A549 (cell line): ENCODE data around the gene MRPL57. TPM values are rescaled to one million over a fixed set of nuclear protein-coding genes. Genes with fewer than 3 reads are reported as not detected.

ENCODE experiments used
- ATAC-seq, 2 experiments: fragments of 200-7000 bp in 1 of 2; fragments of >200 bp in 1 of 2; cut with Nextera tagmentation in 1 of 2; cut with Tn5 transposase in 1 of 2; 3 replicates each; pipeline versions ENCODE4 v1.8.0 to v1.9.1; 2018 to 2020; ENCODE audit warnings: mild to moderate bottlenecking in 1 of 2, moderate library complexity in 1 of 2
- CTCF ChIA-PET: fragments of 300-600 bp; sonication (Branson Sonifier 250); formaldehyde crosslinking; extraction: SDS; loops from one replicate; lab custom pipeline; 2021; ENCODE audit warnings: antibody characterized with exemption, inconsistent platforms; lab: Yijun Ruan, JAX
- POLR2A ChIA-PET: fragments of 350-600 bp; formaldehyde crosslinking; extraction: SDS; loops from one replicate; lab custom pipeline; 2021; ENCODE audit warnings: antibody characterized with exemption, inconsistent platforms; lab: Yijun Ruan, JAX
- DNase-seq, 2 experiments: peaks; one replicate each; pipeline versions ENCODE4 v3.0.0 to v3.0.0-alpha.2; 2011 to 2016; ENCODE audit warnings: low read depth in 1 of 2, low spot score in 1 of 2
- FAIRE-seq: peaks from 2 replicates; lab custom pipeline; 2011; peaks lifted over from hg19 to GRCh38; lab: Jason Lieb, UNC
- H3K27ac ChIP-seq, 2 experiments: fragments of >200 bp; sonication (Bioruptor Twin); formaldehyde crosslinking; 3 replicates each; pipeline ENCODE4 v1.5.1; 2016 to 2017
- H3K4me1 ChIP-seq: fragments of >200 bp; sonication (Bioruptor Twin); formaldehyde crosslinking; 3 replicates; pipeline ENCODE4 v1.6.1; 2016
- H3K4me2 ChIP-seq: fragments of >200 bp; sonication (Bioruptor Twin); formaldehyde crosslinking; 3 replicates; pipeline ENCODE4 v1.6.1; 2016
- H3K4me3 ChIP-seq: fragments of >200 bp; sonication (Bioruptor Twin); formaldehyde crosslinking; 3 replicates; pipeline ENCODE4 v1.5.1; 2016
- H3K9me3 ChIP-seq: fragments of >200 bp; sonication (Bioruptor Twin); formaldehyde crosslinking; 3 replicates; pipeline ENCODE4 v1.6.1; 2016
- ATOH8 ChIP-seq: fragments of 250-450 bp; sonication (Bioruptor Pico); IDR thresholded peaks from 2 replicates; pipeline ENCODE4 v1.5.0; 2020; ENCODE audit warnings: low read depth, mild to moderate bottlenecking, moderate library complexity
- CEBPB ChIP-seq, 2 experiments: fragments of >200 bp in 1 of 2; sonication (Bioruptor Twin) in 1 of 2; formaldehyde crosslinking in 1 of 2; IDR thresholded peaks; 2 replicates each; pipeline ENCODE4 v1.6.1; 2012 to 2016
- ELK1 ChIP-seq: fragments of 150-350 bp; IDR thresholded peaks from 2 replicates; pipeline ENCODE4 v1.6.1; 2014; ENCODE audit warnings: low read depth, mild to moderate bottlenecking, low read length
- HDAC2 ChIP-seq: fragments of 200-600 bp; sonication (generic); IDR thresholded peaks from 2 replicates; pipeline ENCODE4 v1.6.1; 2016
- HEYL ChIP-seq: fragments of 250-450 bp; sonication (Bioruptor Pico); IDR thresholded peaks from 2 replicates; pipeline ENCODE4 v1.8.0; 2021; ENCODE audit warnings: mild to moderate bottlenecking, moderate library complexity
- HOXB5 ChIP-seq: fragments of 250-450 bp; sonication (Bioruptor Pico); IDR thresholded peaks from 2 replicates; pipeline ENCODE4 v1.5.0; 2020; ENCODE audit warnings: mild to moderate bottlenecking, moderate library complexity
- KDM1A ChIP-seq: fragments of 200-600 bp; sonication (generic); IDR thresholded peaks from 2 replicates; pipeline ENCODE4 v1.6.1; 2016; ENCODE audit warnings: low read depth, mild to moderate bottlenecking
- MAFK ChIP-seq: fragments of 450-650 bp; IDR thresholded peaks from 2 replicates; pipeline ENCODE4 v1.6.1; 2014; ENCODE audit not compliant: partially characterized antibody
- MAZ ChIP-seq: fragments of 150-350 bp; IDR thresholded peaks from 2 replicates; pipeline ENCODE4 v1.6.1; 2014; ENCODE audit warnings: antibody characterized with exemption, low read depth, low read length, borderline replicate concordance
- NFE2L2 ChIP-seq: fragments of 150-350 bp; conservative IDR thresholded peaks from 2 replicates; pipeline ENCODE4 v1.6.1; 2014; ENCODE audit warnings: low read length
- PBX3 ChIP-seq: IDR thresholded peaks from 2 replicates; pipeline ENCODE4 v1.6.1; 2012
- PHF8 ChIP-seq: fragments of 200-600 bp; sonication (generic); IDR thresholded peaks from 2 replicates; pipeline ENCODE4 v1.6.1; 2016; ENCODE audit warnings: low read depth, mild to moderate bottlenecking, antibody characterized with exemption, moderate library complexity, borderline replicate concordance
- POLR2AphosphoS2 ChIP-seq: conservative IDR thresholded peaks from 2 replicates; pipeline ENCODE4 v1.6.1; 2012; ENCODE audit warnings: low read length, improper control_type of control experiment, inconsistent platforms
- RARB ChIP-seq: fragments of 250-450 bp; sonication (Bioruptor Pico); IDR thresholded peaks from 2 replicates; pipeline ENCODE4 v1.8.0; 2021; ENCODE audit warnings: mild to moderate bottlenecking, moderate library complexity
- WGBS: methylation state at CpG from one replicate; pipeline ENCODE4 v1.1.6; 2017; ENCODE audit errors: missing lambda C conversion rate; 5-methylcytosine and 5-hydroxymethylcytosine counted together
- polyA plus RNA-seq, 4 experiments: library from polyadenylated mRNA; depleted of rRNA in 3 of 4; stranded (reverse); fragments of >200 nt; fragmentation: RNase III in 1 of 4; extraction: RNeasy Plus Mini Kit Qiagen cat#74134 plus additional on column Dnase treatment in 1 of 4; gene quantifications; 2 replicates in 3 of 4; 3 replicates in 1 of 4; pipeline ENCODE4 v1.2.3, GENCODE V29; 2011 to 2017
- TF ChIP-seq, protein P1 (sequence below): fragments of >200 bp; sonication (Bioruptor Twin); formaldehyde crosslinking; IDR thresholded peaks from 3 replicates; pipeline ENCODE4 v1.6.1; 2016
- TF ChIP-seq, protein P2 (sequence below): fragments of 450-650 bp; IDR thresholded peaks from 2 replicates; pipeline ENCODE4 v1.6.1; 2014; ENCODE audit warnings: antibody characterized with exemption
- TF ChIP-seq, protein P3 (sequence below): fragments of 250-450 bp; sonication (Bioruptor Pico); IDR thresholded peaks from 2 replicates; pipeline ENCODE4 v1.5.0; 2021; ENCODE audit warnings: mild to moderate bottlenecking, moderate library complexity, borderline replicate concordance
- TF ChIP-seq, protein P4 (sequence below): fragments of 200-600 bp; sonication (generic); IDR thresholded peaks from 2 replicates; pipeline ENCODE4 v1.6.1; 2016; ENCODE audit warnings: antibody characterized with exemption, mild to moderate bottlenecking, moderate library complexity

MRPL57 gene
- polyA plus RNA-seq, 2 of the 4 experiments (the other 2 are of a cell fraction), result 21.3 to 23.0 TPM

DNA sequence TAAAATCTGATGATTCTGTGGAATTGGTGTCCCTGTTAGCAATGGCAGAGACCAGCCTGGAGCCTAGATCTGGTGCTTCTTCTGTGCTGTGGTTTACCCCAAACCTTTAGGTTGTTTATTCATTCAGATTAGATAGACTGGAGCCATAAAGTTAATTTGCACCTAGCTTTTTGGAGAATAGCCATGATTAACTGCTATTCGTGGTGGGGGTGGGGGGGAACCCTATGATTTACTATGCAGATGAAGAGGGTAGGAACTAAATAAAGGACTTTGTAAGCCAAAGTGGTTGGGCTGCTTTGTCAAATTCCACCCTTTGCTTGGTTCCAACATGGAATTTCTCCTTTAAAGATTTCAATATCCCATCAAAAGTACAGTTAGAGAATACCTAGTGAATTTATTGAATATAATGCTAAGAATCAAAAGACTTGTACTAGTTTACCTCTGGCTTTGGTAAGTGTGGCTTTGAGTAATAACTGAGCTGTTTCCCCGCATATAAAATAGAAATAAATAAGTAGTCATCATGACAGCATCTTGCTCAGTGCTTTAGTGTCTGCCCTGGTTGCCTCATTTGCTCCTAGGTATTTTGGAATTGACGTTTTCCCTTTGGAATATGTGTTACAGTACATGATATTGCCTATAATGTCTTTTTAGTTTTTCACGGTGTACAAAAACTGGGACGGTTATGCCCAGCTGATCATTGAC is 27.8 kb upstream of the MRPL57 start:
- 71% methylated on average over 5 of the region's 5 CpGs for WGBS
- ATAC-seq (no peak; a peak in 1 of 6 replicates), DNase-seq (no peak), FAIRE-seq (no peak)
- ChIA-PET POLR2A (no interaction called here), CTCF (interaction anchor here (0.5 kb wide), 1 partner anchor 613 kb away, joined by 4 read pairs; no protein-coding TSS in a partner anchor)
- H3K4me1 ChIP-seq, result no peaks in the 10 kb centered on the region
- no peaks in the 10 kb centered on the region for H3K9me3 ChIP-seq
- no peak overlapping the region for H3K27ac ChIP-seq
- no peak overlapping the region for H3K4me2 ChIP-seq
- TF ChIP-seq CEBPB (IDR thresholded peaks at IDR 0.05) (no peak), RARB (CRISPR knock-in tag) (no peak), HDAC2 (no peak), MAZ (no peak), HEYL (CRISPR knock-in tag) (no peak), MAFK (no peak), PHF8 (no peak), ATOH8 (CRISPR knock-in tag) (no peak), KDM1A (no peak), NFE2L2 (no peak), PBX3 (no peak), POLR2AphosphoS2 (no peak), ELK1 (no peak), HOXB5 (CRISPR knock-in tag) (no peak)
- TF ChIP-seq, protein P1, sequence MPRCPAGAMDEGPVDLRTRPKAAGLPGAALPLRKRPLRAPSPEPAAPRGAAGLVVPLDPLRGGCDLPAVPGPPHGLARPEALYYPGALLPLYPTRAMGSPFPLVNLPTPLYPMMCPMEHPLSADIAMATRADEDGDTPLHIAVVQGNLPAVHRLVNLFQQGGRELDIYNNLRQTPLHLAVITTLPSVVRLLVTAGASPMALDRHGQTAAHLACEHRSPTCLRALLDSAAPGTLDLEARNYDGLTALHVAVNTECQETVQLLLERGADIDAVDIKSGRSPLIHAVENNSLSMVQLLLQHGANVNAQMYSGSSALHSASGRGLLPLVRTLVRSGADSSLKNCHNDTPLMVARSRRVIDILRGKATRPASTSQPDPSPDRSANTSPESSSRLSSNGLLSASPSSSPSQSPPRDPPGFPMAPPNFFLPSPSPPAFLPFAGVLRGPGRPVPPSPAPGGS, result no peak
- TF ChIP-seq, protein P2, sequence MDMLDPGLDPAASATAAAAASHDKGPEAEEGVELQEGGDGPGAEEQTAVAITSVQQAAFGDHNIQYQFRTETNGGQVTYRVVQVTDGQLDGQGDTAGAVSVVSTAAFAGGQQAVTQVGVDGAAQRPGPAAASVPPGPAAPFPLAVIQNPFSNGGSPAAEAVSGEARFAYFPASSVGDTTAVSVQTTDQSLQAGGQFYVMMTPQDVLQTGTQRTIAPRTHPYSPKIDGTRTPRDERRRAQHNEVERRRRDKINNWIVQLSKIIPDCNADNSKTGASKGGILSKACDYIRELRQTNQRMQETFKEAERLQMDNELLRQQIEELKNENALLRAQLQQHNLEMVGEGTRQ, result no peak
- TF ChIP-seq, protein P3, sequence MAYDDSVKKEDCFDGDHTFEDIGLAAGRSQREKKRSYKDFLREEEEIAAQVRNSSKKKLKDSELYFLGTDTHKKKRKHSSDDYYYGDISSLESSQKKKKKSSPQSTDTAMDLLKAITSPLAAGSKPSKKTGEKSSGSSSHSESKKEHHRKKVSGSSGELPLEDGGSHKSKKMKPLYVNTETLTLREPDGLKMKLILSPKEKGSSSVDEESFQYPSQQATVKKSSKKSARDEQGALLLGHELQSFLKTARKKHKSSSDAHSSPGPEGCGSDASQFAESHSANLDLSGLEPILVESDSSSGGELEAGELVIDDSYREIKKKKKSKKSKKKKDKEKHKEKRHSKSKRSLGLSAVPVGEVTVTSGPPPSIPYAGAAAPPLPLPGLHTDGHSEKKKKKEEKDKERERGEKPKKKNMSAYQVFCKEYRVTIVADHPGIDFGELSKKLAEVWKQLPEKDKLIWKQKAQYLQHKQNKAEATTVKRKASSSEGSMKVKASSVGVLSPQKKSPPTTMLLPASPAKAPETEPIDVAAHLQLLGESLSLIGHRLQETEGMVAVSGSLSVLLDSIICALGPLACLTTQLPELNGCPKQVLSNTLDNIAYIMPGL (CRISPR knock-in tag), result no peak
- TF ChIP-seq, protein P4, sequence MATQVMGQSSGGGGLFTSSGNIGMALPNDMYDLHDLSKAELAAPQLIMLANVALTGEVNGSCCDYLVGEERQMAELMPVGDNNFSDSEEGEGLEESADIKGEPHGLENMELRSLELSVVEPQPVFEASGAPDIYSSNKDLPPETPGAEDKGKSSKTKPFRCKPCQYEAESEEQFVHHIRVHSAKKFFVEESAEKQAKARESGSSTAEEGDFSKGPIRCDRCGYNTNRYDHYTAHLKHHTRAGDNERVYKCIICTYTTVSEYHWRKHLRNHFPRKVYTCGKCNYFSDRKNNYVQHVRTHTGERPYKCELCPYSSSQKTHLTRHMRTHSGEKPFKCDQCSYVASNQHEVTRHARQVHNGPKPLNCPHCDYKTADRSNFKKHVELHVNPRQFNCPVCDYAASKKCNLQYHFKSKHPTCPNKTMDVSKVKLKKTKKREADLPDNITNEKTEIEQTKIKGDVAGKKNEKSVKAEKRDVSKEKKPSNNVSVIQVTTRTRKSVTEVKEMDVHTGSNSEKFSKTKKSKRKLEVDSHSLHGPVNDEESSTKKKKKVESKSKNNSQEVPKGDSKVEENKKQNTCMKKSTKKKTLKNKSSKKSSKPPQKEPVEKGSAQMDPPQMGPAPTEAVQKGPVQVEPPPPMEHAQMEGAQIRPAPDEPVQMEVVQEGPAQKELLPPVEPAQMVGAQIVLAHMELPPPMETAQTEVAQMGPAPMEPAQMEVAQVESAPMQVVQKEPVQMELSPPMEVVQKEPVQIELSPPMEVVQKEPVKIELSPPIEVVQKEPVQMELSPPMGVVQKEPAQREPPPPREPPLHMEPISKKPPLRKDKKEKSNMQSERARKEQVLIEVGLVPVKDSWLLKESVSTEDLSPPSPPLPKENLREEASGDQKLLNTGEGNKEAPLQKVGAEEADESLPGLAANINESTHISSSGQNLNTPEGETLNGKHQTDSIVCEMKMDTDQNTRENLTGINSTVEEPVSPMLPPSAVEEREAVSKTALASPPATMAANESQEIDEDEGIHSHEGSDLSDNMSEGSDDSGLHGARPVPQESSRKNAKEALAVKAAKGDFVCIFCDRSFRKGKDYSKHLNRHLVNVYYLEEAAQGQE, result no peak
- H3K4me3 ChIP-seq, result no peak overlapping the region
